HEK293T (cell line): ENCODE results near the gene FBXL22.

Experiments
- CTCF ChIA-PET: fragments of 350-600 bp; formaldehyde crosslinking; extraction: SDS; loops from one replicate; lab custom pipeline; 2021; ENCODE audit warnings: antibody characterized with exemption, inconsistent platforms; lab: Yijun Ruan, JAX
- POLR2A ChIA-PET: fragments of 350-600 bp; formaldehyde crosslinking; extraction: SDS; loops from one replicate; lab custom pipeline; 2020; ENCODE audit warnings: antibody characterized with exemption, inconsistent platforms; lab: Yijun Ruan, JAX
- DNase-seq: peaks from one replicate; pipeline ENCODE4 v3.0.0; 2012; ENCODE audit warnings: mixed read lengths; ENCODE audit errors: extremely low spot score
- ARNT ChIP-seq: fragments of 450-650 bp; IDR thresholded peaks from 2 replicates; pipeline ENCODE4 v1.6.1; 2017; ENCODE audit warnings: mild to moderate bottlenecking
- BHLHE40 ChIP-seq: fragments of 450-650 bp; IDR thresholded peaks from 2 replicates; pipeline ENCODE4 v1.6.1; 2016; ENCODE audit warnings: mild to moderate bottlenecking, moderate library complexity, borderline replicate concordance
- CTBP1 ChIP-seq: fragments of 450-650 bp; IDR thresholded peaks from 2 replicates; pipeline ENCODE4 v1.6.1; 2016; ENCODE audit warnings: borderline replicate concordance
- ELF4 ChIP-seq: fragments of 450-650 bp; IDR thresholded peaks from 2 replicates; pipeline ENCODE4 v1.6.1; 2017; ENCODE audit warnings: antibody characterized with exemption
- FOXA1 ChIP-seq: fragments of 450-650 bp; IDR thresholded peaks from 2 replicates; pipeline ENCODE4 v1.6.1; 2016; ENCODE audit warnings: mild to moderate bottlenecking
- FOXK2 ChIP-seq: fragments of 450-650 bp; IDR thresholded peaks from 2 replicates; pipeline ENCODE4 v1.6.1; 2016; ENCODE audit warnings: mild to moderate bottlenecking
- FOXM1 ChIP-seq: fragments of 450-650 bp; IDR thresholded peaks from 2 replicates; pipeline ENCODE4 v1.6.1; 2017; ENCODE audit warnings: mild to moderate bottlenecking, borderline replicate concordance
- HDGF ChIP-seq: fragments of 450-650 bp; IDR thresholded peaks from 2 replicates; pipeline ENCODE4 v1.6.1; 2017; ENCODE audit warnings: antibody characterized with exemption, borderline replicate concordance
- L3MBTL2 ChIP-seq: fragments of 450-650 bp; conservative IDR thresholded peaks from 2 replicates; pipeline ENCODE4 v1.6.1; 2016; ENCODE audit warnings: mild to moderate bottlenecking
- LEF1 ChIP-seq: fragments of 450-650 bp; IDR thresholded peaks from 2 replicates; pipeline ENCODE4 v1.6.1; 2017; ENCODE audit warnings: mild to moderate bottlenecking, borderline replicate concordance
- NFRKB ChIP-seq: fragments of 450-650 bp; IDR thresholded peaks from 2 replicates; pipeline ENCODE4 v1.6.1; 2016; ENCODE audit warnings: mild to moderate bottlenecking, moderate library complexity
- PKNOX1 ChIP-seq: fragments of 450-650 bp; IDR thresholded peaks from 2 replicates; pipeline ENCODE4 v1.6.1; 2016
- SP1 ChIP-seq: fragments of 450-650 bp; IDR thresholded peaks from 2 replicates; pipeline ENCODE4 v1.6.1; 2017
- SUZ12 ChIP-seq: fragments of 450-650 bp; IDR thresholded peaks from 2 replicates; pipeline ENCODE4 v1.6.1; 2016; ENCODE audit warnings: mild to moderate bottlenecking
- TARDBP ChIP-seq: fragments of 450-650 bp; IDR thresholded peaks from 2 replicates; pipeline ENCODE4 v1.6.1; 2016
- ZNF384 ChIP-seq: fragments of 450-650 bp; IDR thresholded peaks from 2 replicates; pipeline ENCODE4 v1.6.1; 2016

FBXL22 gene

DNA sequence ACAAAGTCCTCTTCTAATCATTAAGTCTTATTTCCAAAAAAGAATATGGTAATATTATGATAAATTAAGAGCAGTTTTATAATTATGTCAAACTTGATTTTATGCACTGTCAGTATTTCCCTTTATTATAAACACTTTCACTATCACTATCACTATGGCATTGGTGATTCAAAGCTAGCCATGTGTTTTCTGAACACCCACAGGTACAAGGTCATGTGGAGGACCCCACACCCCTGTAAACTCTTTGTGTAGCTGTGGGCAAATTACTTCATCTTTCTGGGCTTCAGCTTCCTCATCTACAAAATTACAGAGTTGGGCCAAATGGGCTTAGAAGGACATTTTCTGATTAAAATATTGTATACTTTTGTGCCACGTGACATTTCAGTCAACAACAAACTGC, 41.7 kb downstream of the FBXL22 start:
- CTCF ChIA-PET: no interaction called here
- POLR2A ChIA-PET: no interaction called here
- no peak for TF ChIP-seq CTBP1
- no peak for TF ChIP-seq HDGF
- TF ChIP-seq FOXK2: no peak
- no peak for TF ChIP-seq ELF4
- TF ChIP-seq ZNF384: no peak
- TF ChIP-seq NFRKB: no peak
- TF ChIP-seq FOXM1: no peak
- no peak for TF ChIP-seq SUZ12
- no peak for TF ChIP-seq FOXA1
- TF ChIP-seq SP1: no peak
- no peak for TF ChIP-seq PKNOX1
- TF ChIP-seq BHLHE40: no peak
- TF ChIP-seq TARDBP: no peak
- no peak for TF ChIP-seq LEF1
- no peak for TF ChIP-seq ARNT
- no peak for TF ChIP-seq L3MBTL2
- no peak for DNase-seq

DNA sequence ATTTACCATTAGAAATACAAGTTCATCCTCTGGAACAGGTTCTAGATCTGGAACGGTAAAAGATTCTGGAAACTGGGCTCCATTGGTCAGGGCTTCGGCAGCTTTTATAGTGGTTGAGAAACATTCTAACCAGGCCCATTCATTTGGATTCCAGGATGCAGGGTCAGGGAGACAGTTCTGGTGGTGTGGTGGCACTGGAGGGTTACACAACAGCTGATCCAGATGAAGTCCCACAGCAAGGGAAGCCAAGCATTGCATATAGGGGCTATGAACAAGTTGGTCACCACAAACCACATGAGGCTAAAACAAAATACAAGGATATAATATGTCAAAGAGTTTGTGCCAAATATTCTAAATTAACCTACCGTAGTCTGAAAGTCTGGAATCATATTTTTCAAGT, 43.0 kb downstream of the FBXL22 start:
- ChIA-PET CTCF (no interaction called here), POLR2A (no interaction called here)
- DNase-seq: no peak
- TF ChIP-seq HDGF: no peak
- no peak for TF ChIP-seq FOXK2
- no peak for TF ChIP-seq NFRKB
- no peak for TF ChIP-seq L3MBTL2
- no peak for TF ChIP-seq FOXM1
- no peak for TF ChIP-seq TARDBP
- no peak for TF ChIP-seq BHLHE40
- TF ChIP-seq SP1: no peak
